Ecto neural progenitor cell (in vitro differentiated cells): ENCODE measurements around the gene SMNDC1.

Experiments used
- DNase-seq: peaks from one replicate; pipeline ENCODE4 v3.0.0-alpha.2; 2018; ENCODE audit warnings: low spot score

Gene SMNDC1

GRCh38 chr10:110327262-110327914, 22.7 kb upstream of the SMNDC1 start:
- DNase-seq, result no peak

GRCh38 chr10:110326351-110327032, 21.8 kb upstream of the SMNDC1 start:
- DNase-seq, result no peak

GRCh38 chr10:110324805-110325280, 20.1 kb upstream of the SMNDC1 start:
- DNase-seq, result no peak

- no peak for DNase-seq
These were observed 19.6 kb upstream of the SMNDC1 start for GRCh38 chr10:110324201-110324804.

- no peak for DNase-seq
These were observed 18.8 kb upstream of the SMNDC1 start for GRCh38 chr10:110323503-110323902.

GRCh38 chr10:110321869-110322620, 17.3 kb upstream of the SMNDC1 start:
- DNase-seq, result no peak

- no peak for DNase-seq
These were observed 13.4 kb upstream of the SMNDC1 start for GRCh38 chr10:110317866-110318850.

- DNase-seq, result no peak
These were observed 9.0 kb upstream of the SMNDC1 start for GRCh38 chr10:110313674-110314073.

GRCh38 chr10:110312206-110312605, 7.5 kb upstream of the SMNDC1 start:
- no peak for DNase-seq

- DNase-seq, result no peak
These were observed 6.7 kb upstream of the SMNDC1 start for GRCh38 chr10:110311357-110311949.

GRCh38 chr10:110310741-110311140, 6.0 kb upstream of the SMNDC1 start:
- no peak for DNase-seq

- no peak for DNase-seq
These were observed 3.1 kb upstream of the SMNDC1 start for GRCh38 chr10:110307805-110308204.

- no peak for DNase-seq
These were observed 1.7 kb upstream of the SMNDC1 start for GRCh38 chr10:110306452-110306768.

- DNase-seq, result no peak
These were observed 1.2 kb upstream of the SMNDC1 start for GRCh38 chr10:110305767-110306451.

GRCh38 chr10:110304394-110304779, 333 bp downstream of the SMNDC1 start:
- DNase-seq, result no peak

- DNase-seq, result no peak
These were observed 1.0 kb downstream of the SMNDC1 start for GRCh38 chr10:110303681-110304080.

GRCh38 chr10:110300486-110300986, 4.2 kb downstream of the SMNDC1 start:
- no peak for DNase-seq

GRCh38 chr10:110296966-110297365, 7.8 kb downstream of the SMNDC1 start:
- DNase-seq, result no peak

GRCh38 chr10:110286841-110287240, 17.9 kb downstream of the SMNDC1 start:
- DNase-seq, result no peak

GRCh38 chr10:110285501-110285900, 19.2 kb downstream of the SMNDC1 start:
- no peak for DNase-seq
